ENCODE measurements around the gene NR2F1-AS1.
A peak's percentile ranks its signal among the peaks of the same experiment; 100 is the strongest.

NR2F1-AS1 gene

GRCh38 chr5:93611976-93612854 is 31.2 kb upstream of the NR2F1-AS1 start:
- ATAC-seq: peak; percentile 75
- TF ChIP-seq PATZ1 (CRISPR knock-in tag; IDR thresholded peaks at IDR 0.05; ENCODE audit: borderline replicate concordance) (no peak), RARB (CRISPR knock-in tag; IDR thresholded peaks at IDR 0.05) (no peak), ESRRG (CRISPR knock-in tag; IDR thresholded peaks at IDR 0.05) (no peak), BACH2 (CRISPR knock-in tag; IDR thresholded peaks at IDR 0.05; ENCODE audit: borderline replicate concordance) (no peak), ARNTL (CRISPR knock-in tag; IDR thresholded peaks at IDR 0.05; ENCODE audit: borderline replicate concordance, low read depth) (no peak), ZNF8 (CRISPR knock-in tag; IDR thresholded peaks at IDR 0.05) (no peak), ISL1 (CRISPR knock-in tag; IDR thresholded peaks at IDR 0.05) (no peak), ZFP30 (CRISPR knock-in tag; IDR thresholded peaks at IDR 0.05) (no peak), CSRNP3 (CRISPR knock-in tag; IDR thresholded peaks at IDR 0.05) (no peak), GLIS3 (CRISPR knock-in tag; IDR thresholded peaks at IDR 0.05) (no peak), CREB5 (CRISPR knock-in tag; IDR thresholded peaks at IDR 0.05; ENCODE audit: low read depth) (no peak), TCF4 (CRISPR knock-in tag; IDR thresholded peaks at IDR 0.05; ENCODE audit: borderline replicate concordance) (no peak)

- ATAC-seq: no peak
- TF ChIP-seq GLIS3 (CRISPR knock-in tag; IDR thresholded peaks at IDR 0.05): no peak
- no peak for TF ChIP-seq ARNTL (CRISPR knock-in tag; IDR thresholded peaks at IDR 0.05; ENCODE audit: borderline replicate concordance, low read depth)
- no peak for TF ChIP-seq ZFP3 (CRISPR knock-in tag; IDR thresholded peaks at IDR 0.05)
- no peak for TF ChIP-seq ZC3H10 (CRISPR knock-in tag; IDR thresholded peaks at IDR 0.05)
- no peak for TF ChIP-seq TOX (CRISPR knock-in tag; IDR thresholded peaks at IDR 0.05; ENCODE audit: borderline replicate concordance)
- TF ChIP-seq POU6F1 (CRISPR knock-in tag; IDR thresholded peaks at IDR 0.05; ENCODE audit: borderline replicate concordance, low read depth): no peak
- TF ChIP-seq ZNF565 (CRISPR knock-in tag; conservative IDR thresholded peaks at IDR 0.05; ENCODE audit: low read depth): no peak
- TF ChIP-seq ESRRG (CRISPR knock-in tag; IDR thresholded peaks at IDR 0.05): no peak
- TF ChIP-seq CREB5 (CRISPR knock-in tag; IDR thresholded peaks at IDR 0.05; ENCODE audit: low read depth): no peak
- TF ChIP-seq CSRNP3 (CRISPR knock-in tag; IDR thresholded peaks at IDR 0.05): no peak
- no peak for TF ChIP-seq ZNF70 (CRISPR knock-in tag; IDR thresholded peaks at IDR 0.05)
Observed at GRCh38 chr5:93611273-93611975, 30.4 kb upstream of the NR2F1-AS1 start.
